GM19043 (cell line): ENCODE results near the gene LAPTM4A.

Experiments used
- ATAC-seq: cut with Tn5 transposase; IDR thresholded peaks from one replicate; pipeline ENCODE4 v1.9.1; 2021; ENCODE audit warnings: low read depth; ENCODE audit not compliant: unreplicated experiment

Gene LAPTM4A

DNA sequence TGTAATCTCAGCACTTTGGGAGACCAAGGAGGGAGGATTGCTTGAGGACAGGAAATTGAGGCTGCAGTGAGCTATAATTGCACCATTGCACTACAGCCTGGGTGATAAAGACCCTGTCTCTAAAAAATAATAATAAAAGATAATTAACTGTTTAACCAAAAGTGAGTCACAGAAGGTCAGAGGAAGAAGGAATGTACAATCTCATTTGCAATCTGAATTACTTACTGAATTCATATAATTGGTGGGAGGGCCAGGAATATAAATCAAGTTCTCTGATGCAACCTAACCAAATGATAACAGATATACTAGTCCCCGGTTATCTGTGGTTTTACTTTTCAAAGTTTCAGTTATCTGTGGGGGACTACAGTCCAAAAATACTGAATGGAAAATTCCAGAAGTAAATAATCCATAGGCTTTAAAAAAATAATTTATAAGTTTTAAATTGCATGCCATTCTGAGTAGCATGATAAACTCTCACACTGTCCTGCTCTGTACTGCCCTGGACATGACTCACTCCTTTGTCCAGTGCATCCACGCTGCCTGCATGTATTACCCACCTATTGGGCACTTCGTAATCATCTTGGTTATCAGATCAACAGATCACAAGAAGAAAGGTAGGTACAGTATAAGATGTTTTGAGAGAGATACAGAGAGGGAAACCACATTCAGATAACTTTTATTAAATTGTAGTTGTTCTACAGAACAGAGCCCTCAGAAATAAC lies 26.2 kb downstream of the LAPTM4A start:
- ATAC-seq = no peak

DNA sequence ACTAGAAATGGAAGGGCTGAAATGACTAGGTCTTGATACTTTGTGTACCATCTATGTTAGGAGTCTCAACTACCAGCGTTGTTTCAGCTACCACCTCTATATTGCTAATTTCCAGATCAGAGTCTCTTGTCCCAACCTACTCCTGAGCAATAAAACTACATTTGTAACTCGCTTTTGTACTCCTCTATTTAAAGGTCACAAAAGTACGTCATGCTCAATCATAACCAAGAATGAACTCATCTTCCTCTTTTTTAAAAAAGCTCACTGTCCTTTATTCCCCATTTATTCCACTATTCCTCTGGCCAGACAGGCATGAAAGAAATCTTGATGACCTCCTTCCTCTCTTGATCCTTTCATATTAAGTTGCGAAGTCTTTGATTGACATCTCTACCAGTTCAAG lies 27.7 kb downstream of the LAPTM4A start:
- ATAC-seq = no peak

DNA sequence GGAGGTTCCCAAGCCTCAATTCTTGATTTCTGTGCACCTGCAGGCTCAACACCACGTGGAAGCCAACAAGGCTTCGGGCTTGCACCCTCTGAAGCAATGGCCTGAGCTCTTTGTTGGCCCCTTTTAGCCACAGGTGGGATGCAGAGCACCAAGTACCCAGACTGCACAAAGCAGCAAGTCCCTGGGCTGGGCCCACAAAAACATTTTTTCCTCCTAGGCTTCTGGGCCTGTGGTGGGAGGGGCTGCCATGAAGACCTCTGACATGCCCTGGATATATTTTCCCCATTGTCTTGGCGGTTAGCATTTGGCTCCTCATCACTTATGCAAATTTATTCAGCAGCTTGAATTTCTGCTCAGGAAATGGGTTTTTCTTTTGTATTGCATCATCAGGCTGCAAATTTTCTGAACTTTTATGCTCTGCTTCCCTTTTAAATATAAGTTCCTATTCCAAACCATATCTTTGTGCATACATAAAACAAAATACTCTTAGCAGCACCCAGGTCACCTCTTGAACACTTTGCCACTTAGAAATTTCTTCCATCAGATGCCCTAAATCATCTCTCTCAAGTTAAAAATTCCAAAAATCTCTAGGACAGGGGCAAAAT lies 29.9 kb downstream of the LAPTM4A start:
- no peak for ATAC-seq

DNA sequence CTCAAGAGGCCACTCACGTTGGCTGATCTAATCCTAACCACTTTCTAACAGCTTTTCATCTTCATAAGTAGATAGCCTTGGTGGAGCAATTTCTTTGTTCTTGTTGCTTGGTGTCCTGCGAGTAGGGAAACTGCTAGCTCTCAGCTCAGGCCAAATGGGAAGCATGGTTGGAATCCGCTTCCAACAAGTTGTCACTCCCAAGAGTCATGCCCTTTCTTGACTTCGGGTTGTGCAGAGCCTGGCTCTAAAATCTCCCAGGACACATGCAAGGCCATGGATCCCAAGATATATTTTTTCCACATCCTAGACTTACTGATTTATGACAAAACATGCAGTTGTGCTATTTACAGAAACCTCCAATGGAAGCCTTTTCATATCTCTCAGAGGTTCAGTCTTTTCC lies 31.7 kb downstream of the LAPTM4A start:
- ATAC-seq = no peak

DNA sequence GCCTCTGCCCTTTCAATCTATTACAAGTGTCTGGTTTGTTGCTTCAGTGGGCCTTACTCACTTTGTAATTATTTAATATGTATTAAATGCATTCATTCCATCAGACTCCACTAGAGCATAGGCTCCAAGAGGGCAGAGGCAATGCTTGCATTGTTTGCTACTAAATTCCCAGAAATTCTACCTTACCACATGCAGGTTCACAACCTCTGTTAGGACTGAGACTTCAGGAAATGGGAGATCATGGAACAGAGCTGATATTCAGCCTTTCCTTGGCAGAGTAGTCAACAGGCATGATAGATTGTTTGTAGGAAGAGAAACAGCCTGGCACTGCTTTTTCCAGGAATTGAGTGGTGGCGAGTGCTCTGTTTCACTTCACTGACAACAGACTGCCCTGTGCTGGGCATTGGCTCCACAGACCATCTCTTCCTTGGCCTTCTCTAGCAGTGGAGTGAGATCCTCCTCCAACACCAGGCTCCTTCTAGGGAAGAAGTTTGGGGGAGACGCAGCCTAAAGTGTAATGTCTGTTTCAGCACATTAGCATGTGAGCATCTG lies 32.8 kb downstream of the LAPTM4A start:
- no peak for ATAC-seq

DNA sequence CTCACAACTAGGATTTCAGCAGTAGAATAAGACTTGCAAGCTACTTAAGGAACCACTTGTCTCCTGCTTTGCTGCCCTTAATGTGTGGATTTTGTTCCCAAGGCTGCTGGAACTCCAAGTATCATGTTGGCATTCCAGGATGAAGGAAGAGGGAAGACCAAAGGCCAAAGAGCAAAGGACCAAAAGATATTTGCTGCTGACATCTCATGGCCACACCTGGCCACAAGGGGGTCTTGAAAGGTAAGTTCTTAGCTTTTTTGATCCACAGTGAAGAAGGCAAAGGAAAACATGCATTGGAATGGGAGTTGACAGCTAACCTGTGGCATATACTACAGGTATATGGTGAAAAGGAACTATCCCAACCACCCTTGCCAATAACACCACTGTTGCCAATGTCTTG lies 35.1 kb downstream of the LAPTM4A start:
- ATAC-seq = no peak

DNA sequence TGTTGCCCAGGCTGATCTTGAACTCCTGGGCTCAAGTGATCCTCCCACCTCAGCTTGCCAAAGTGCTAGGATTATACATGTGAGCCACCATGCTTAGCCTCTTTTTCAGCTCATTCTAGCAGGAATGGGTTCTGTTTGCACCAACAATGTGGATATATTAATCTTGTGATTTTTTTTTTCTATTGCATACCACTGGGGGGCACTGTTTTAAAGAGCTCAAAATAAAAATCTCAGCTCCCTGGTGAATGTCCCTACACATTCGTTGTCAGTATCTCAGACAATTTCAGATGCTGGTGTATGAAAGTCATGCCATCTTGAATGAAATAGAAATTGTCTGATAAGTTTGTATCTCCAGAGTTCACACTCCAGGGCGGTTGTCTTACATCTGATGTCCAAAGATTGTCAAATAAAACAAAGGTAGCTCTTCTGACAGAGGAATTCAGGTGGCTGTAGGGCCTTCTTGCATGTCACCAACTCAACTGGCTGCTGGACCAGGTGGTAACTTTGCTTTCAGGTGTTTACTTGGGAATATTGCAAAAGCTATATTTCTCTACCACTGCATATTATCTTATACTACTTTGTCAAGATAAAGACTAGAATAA lies 35.8 kb downstream of the LAPTM4A start:
- ATAC-seq = no peak

DNA sequence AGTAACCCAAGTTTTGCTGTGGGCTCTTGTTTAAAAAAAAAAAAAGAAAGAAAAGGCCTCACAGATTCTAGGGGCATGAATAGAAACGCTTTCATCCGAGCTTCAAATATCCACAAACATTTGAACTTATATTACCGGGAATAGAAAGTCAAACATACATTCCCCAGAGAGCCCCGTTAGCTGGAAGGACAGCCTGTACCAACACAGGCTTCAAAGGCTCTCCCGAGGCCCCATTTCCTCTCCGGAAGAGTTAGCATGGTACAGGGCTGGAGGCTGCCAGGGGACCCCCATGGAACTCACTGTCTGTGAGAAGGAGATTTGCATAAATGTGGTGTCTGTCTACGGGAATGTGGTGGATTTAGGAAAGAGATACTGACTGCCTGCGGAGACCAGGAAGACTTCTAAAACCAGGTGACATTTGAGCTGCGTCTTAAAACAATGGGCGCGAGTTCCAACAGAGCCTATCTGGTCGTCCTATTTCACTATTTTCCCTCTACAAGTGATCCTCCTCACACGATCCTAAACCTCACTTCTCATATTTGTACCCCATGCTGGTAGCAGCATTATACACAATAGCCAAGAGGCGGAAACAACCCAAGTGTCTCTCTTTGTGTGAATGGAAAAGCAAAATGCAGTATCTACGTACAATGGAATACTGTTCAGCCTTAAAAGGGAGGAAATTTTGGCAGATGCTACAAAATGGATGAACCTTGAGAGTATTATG lies 38.1 kb downstream of the LAPTM4A start:
- no peak for ATAC-seq

DNA sequence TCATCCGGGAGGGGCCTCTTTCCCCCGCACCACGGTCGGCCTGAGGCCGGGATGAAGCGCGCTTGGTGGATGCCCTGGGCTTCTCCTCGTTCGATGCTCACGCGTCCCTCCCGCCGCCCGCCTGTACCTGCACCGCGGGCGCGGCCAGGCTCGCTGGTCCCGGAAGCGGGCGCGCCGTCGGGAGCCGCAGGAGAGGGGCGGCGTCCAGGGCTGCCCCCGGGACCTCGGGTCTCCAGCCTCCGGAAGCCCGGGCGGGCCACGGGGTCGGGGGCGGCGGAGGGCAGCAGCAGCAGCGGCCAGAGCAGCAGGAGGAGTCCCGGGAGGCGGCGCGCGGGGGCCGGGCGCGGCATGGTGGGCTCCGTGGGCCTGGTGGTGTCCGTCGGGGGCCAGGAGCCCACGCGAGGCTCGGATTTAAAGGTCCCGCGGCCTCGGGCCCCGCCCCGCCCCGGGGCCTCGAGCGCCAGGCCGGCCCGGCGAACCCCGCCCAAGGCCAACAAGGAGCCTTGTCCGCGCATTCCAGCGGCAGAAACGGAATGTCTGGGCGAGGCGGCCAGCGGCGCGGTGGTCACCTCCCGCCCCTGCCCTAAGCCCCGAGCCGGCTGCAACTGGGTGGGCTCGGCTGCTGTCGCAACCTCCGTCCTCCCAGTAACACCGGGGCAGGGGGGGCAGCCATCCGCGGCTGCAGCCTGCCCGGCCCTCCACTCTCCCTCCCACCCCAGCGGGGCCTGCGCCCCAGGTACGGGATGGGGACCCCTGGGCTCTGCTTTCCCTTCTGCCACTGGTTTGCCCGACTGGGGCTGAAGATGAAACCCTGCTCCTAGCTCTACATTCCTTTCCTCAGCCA lies 38.9 kb downstream of the LAPTM4A start, which contains the start of gene MATN3:
Gene MATN3 (minus strand): TSS at position 387 of the 844 bp plus-strand sequence. CDS start 37 bp downstream, at position 350.
- no peak for ATAC-seq

DNA sequence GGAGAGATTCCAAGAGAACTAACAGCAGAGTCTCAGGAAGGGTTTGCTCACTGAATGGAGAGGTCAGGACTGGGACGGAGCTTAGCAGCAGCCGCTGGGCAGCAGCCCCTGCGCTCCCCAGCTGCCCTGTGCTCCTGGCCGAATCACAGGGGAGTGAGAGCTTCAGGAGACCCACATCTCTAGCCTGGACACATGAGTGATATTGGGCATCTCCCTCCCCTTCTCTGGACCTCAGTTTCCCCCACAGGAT lies 39.5 kb downstream of the LAPTM4A start:
- ATAC-seq = no peak

DNA sequence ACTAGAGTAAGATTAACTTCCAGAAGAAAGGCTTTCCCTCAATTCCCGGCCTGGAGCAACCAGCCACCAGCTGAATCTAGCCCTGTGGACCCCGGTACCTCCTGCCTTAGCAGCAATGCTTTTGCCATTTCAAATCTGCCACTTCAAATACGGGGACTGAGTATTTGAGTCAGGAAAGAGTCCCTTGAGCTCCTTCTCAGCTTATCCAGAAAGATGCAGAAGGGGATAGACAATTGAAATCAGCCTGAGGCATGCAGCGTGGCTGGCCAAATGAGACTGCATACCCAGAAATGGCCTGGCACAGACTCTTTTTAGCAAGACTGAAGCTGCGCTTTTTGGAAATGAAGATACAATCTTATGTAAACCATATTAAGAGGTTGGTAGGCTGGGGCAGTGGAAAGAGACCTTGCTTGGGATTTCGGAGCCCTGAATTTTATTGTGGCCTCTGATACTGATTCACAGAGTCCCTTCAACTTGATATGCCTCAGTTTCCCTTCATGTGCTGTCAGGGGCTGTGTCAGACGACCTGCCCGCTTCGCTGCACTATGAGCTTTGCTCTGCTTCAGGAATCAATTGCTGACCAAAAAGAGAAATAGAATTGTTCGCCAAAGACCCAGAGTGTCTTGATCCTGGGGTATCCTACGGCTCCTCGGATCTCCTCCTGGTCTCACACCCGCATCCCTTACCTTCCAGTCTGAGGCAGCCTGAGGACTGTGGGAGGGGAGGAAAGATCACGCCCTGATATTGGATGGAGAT lies 40.0 kb downstream of the LAPTM4A start:
- ATAC-seq = no peak

DNA sequence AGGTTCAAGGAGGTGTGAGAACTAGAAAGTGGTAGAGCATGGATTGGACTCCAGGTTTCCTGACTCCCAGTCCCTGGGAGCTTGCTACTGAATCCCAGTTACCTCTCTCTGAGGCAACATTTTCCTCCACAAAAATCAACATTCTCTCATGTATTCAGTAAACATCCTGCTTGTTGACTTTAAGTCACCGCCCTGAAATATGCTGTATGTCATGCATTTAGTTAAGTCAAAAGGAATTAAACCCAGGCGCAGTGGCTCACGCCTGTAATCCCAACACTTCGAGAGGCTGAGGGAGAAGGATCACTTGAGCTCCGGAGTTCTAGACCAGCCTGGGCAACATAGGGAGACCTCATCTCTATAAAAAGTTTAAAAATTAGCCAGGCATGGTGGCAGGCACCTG lies 42.7 kb downstream of the LAPTM4A start:
- no peak for ATAC-seq

DNA sequence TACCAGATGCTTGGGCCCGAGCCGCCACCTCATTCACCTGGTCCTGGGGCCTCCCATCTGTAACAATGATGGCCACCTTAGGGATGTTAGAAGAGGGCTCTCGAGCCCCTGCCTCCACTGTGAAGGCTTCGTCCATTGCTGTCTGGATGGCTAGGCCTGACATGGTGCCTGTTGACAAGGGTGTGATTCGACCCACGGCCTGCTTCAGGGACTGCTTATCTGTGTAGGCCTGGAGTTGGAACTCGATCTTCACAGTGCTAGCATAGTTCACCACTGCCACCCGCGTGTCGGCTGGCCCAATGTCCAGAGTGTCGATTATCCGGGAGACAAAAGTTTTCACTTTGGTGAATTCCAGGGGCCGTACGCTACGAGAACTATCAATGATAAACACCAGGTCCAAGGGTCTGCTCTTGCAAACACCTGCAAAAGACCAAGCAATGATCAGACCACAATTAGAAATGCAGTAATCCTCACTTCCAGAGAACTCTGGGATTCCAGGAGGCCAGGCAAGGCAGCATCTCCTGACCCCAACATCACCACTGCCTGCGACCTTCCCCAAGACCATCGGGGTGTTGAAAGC lies 45.4 kb downstream of the LAPTM4A start:
- no peak for ATAC-seq

DNA sequence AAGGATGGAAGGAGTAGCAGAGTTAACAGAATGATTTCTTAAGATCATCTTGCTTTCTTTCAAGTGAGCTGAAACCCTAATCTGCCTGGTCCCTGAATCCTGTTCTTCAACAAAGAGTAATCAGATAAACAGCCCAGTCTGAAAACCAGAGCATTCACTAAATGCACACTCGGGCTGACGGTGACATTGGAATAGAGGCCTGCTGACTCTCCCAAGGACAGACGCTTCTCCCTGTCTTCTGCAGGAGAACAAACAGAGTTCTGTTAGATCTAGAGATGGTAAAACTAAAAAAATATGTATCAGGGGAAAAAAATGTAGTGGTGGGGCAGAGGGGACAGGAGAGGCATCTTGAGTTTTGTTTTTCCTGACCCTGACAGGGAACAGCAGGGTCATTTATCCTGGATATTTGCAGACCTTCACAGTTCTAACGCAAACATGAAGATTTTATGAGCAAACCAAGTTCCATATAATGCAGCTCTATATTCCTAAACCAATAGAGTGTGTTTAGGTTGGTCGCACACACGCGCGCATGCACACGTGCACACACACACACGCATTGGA lies 46.3 kb downstream of the LAPTM4A start:
- ATAC-seq = no peak

DNA sequence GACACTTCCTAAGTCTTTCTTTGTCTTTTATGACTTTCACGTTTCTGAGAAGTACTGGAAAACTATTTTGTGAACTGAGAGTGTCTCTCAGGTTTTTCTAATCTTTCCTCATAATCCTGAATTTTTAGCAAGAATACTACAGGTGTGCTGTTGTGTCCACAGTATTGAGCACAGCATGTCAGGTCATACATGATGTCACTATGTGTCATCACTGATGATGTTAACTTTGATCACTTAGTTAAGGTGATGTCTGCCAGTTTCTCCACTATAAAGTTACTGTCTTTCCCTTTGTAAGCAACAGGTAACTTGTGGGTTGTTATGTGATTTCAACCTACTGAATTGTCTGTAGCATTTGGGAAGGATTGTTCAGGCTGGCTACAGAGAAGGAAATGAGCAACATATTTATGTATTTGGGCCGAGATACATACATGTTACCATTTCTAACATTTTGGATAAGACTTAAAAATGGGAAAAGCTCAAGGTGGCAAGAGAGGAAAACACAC lies 50.0 kb downstream of the LAPTM4A start:
- ATAC-seq = no peak

DNA sequence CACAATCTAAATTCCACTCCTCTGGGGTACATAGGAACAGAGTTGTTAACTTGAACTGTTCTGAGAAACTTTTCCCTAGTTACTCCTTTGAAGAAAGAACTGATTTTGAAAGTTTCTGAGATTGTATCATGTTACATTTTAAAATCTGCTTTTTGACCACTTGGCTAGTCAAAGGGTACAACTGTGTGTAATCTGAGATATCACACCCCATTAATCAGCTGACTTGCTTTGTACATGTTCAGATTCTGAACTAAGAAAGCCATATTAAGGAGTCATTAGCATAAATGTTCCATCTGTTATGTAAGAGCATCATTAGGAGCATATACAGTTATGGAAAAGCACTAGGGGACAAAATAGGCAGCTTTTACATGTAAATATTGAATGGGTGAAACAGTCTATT lies 57.7 kb downstream of the LAPTM4A start:
- ATAC-seq = no peak

DNA sequence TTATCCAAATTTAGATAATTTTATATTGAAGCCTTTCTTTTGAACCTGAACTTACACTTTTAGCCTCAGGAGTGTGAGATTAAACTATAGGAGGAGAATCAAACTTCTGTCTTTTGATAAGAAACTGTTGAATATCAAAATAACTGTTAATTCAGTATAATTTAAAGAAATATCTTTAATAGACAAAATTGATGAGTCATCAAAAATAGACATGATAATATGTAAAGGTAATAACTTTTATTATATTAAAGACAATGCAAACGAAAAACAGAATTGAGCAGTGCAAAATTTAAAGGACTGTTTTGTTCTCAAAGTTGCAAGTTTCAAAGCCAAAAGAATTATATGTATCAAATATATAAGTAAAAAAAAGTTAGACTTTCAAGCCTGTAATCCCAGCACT lies 59.5 kb downstream of the LAPTM4A start:
- no peak for ATAC-seq

DNA sequence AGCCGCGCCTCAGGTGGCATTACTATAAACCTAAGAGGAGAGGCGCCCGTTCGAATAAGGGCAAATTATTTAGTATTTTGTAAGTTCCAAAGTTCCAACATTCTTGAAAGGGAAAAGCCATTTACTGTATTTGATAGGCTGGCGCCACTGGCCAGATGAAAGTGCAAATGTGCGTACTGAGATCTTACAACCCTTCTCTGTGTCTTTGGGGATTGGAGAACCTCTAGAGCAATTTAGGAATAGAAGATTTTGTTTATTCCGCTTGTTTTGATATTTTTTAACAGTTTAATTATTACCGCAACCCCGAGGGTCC lies 61.1 kb downstream of the LAPTM4A start:
- ATAC-seq = no peak
